HFF-Myc (cell line): ENCODE measurements around the gene REPIN1.

Source experiments
- DNase-seq: peaks from one replicate; pipeline ENCODE4 v3.0.0-alpha.2; 2011; ENCODE audit warnings: low read depth; ENCODE audit errors: extremely low read depth
- H3K4me3 ChIP-seq: replicated peaks from 2 replicates; pipeline ENCODE4 v1.5.1; 2011; ENCODE audit warnings: low read depth, mild to moderate bottlenecking, control low read depth, low read length
- CTCF ChIP-seq: IDR thresholded peaks from 2 replicates; pipeline ENCODE4 v1.5.1; 2012; ENCODE audit warnings: mild to moderate bottlenecking, low read depth, low read length, control low read depth; ENCODE audit errors: missing control alignments

REPIN1 gene

GRCh38 chr7:150336746-150337145 lies 31.9 kb upstream of the REPIN1 start:
- DNase-seq, result no peak
- no peak for TF ChIP-seq CTCF
- no peak overlapping the region for H3K4me3 ChIP-seq

GRCh38 chr7:150337179-150337578 lies 31.4 kb upstream of the REPIN1 start:
- no peak for DNase-seq
- TF ChIP-seq CTCF, result no peak
- H3K4me3 ChIP-seq, result no peak overlapping the region

GRCh38 chr7:150337659-150338081 lies 31.0 kb upstream of the REPIN1 start:
- DNase-seq, result no peak
- TF ChIP-seq CTCF, result no peak
- H3K4me3 ChIP-seq, result no peak overlapping the region

- no peak for DNase-seq
- H3K4me3 ChIP-seq, result no peak overlapping the region
- TF ChIP-seq CTCF, result no peak
Measured at GRCh38 chr7:150338166-150338829, 30.3 kb upstream of the REPIN1 start.

GRCh38 chr7:150339409-150339809 lies 29.2 kb upstream of the REPIN1 start:
- H3K4me3 ChIP-seq, result peak overlapping the region; percentile 53
- no peak for DNase-seq
- no peak for TF ChIP-seq CTCF

GRCh38 chr7:150340024-150340749 lies 28.4 kb upstream of the REPIN1 start:
- no peak for TF ChIP-seq CTCF
- no peak for DNase-seq
- peak overlapping the region; percentile 53 for H3K4me3 ChIP-seq
